Keratinocyte (primary cell): ENCODE results near the gene PRKCE. TPM values are rescaled to one million over a fixed set of nuclear protein-coding genes. Genes with fewer than 3 reads are reported as not detected.

Source experiments
- DNase-seq: peaks from one replicate; pipeline ENCODE4 v3.0.0-alpha.2; 2011; ENCODE audit warnings: low read depth, missing footprints, low spot score
- FAIRE-seq: peaks from 2 replicates; lab custom pipeline; 2011; peaks lifted over from hg19 to GRCh38; lab: Jason Lieb, UNC
- H2AFZ ChIP-seq: 2 replicates; pipeline ENCODE4 v1.6.0; 2012; ENCODE audit warnings: low read length, control low read depth, inconsistent platforms; ENCODE audit not compliant: control insufficient read depth
- H3K27ac ChIP-seq: 2 replicates; pipeline ENCODE4 v1.5.1; 2011; ENCODE audit warnings: low read length; ENCODE audit not compliant: control insufficient read depth, insufficient read depth
- H3K27me3 ChIP-seq: 3 replicates; pipeline ENCODE4 v1.6.0; 2011; ENCODE audit warnings: low read length; ENCODE audit not compliant: control insufficient read depth, insufficient read depth; ENCODE audit errors: extremely low read depth
- H3K36me3 ChIP-seq, 2 experiments: 2 replicates in 1 of 2; 3 replicates in 1 of 2; pipeline ENCODE4 v1.5.1; 2011; ENCODE audit warnings: low read length in 2 of 2, mild to moderate bottlenecking in 1 of 2; ENCODE audit not compliant: control insufficient read depth in 2 of 2, insufficient read depth in 2 of 2; ENCODE audit errors: extremely low read depth in 1 of 2
- H3K4me1 ChIP-seq: 3 replicates; pipeline ENCODE4 v1.5.1; 2011; ENCODE audit warnings: low read length; ENCODE audit not compliant: control insufficient read depth, insufficient read depth; ENCODE audit errors: extremely low read depth
- H3K4me2 ChIP-seq: 3 replicates; pipeline ENCODE4 v1.6.0; 2011; ENCODE audit warnings: low read depth, low read length; ENCODE audit not compliant: control insufficient read depth, insufficient read depth; ENCODE audit errors: extremely low read depth
- H3K4me3 ChIP-seq, 3 experiments: fragments of 200-600 bp in 1 of 3; sonication (generic) in 1 of 3; 2 replicates in 2 of 3; 3 replicates in 1 of 3; pipeline ENCODE4 v1.5.1; 2011 to 2016; ENCODE audit warnings: low read length in 3 of 3, mild to moderate bottlenecking in 3 of 3, control low read depth in 2 of 3, inconsistent platforms in 1 of 3, low read depth in 1 of 3, mixed read lengths in 1 of 3, mixed run types in 1 of 3, moderate library complexity in 1 of 3; ENCODE audit not compliant: control insufficient read depth in 2 of 3, insufficient read depth in 2 of 3; ENCODE audit errors: extremely low read depth in 1 of 3
- H3K79me2 ChIP-seq: 2 replicates; pipeline ENCODE4 v1.6.0; 2012; ENCODE audit warnings: low read length; ENCODE audit not compliant: control insufficient read depth, insufficient read depth
- H3K9ac ChIP-seq: 3 replicates; pipeline ENCODE4 v1.6.0; 2011; ENCODE audit warnings: low read length; ENCODE audit not compliant: control insufficient read depth, insufficient read depth; ENCODE audit errors: extremely low read depth
- H3K9me1 ChIP-seq: 3 replicates; pipeline ENCODE4 v1.6.0; 2011; ENCODE audit warnings: low read length; ENCODE audit not compliant: control insufficient read depth, insufficient read depth; ENCODE audit errors: extremely low read depth
- H3K9me3 ChIP-seq: 2 replicates; pipeline ENCODE4 v1.5.1; 2012; ENCODE audit warnings: low read depth, low read length; ENCODE audit not compliant: control insufficient read depth
- H4K20me1 ChIP-seq: 3 replicates; pipeline ENCODE4 v1.6.0; 2011; ENCODE audit warnings: low read length; ENCODE audit not compliant: control insufficient read depth, insufficient read depth; ENCODE audit errors: extremely low read depth
- CTCF ChIP-seq, 3 experiments: IDR thresholded peaks in 1 of 3; conservative IDR thresholded peaks in 1 of 3; optimal IDR thresholded peaks in 1 of 3; 2 replicates in 2 of 3; 3 replicates in 1 of 3; pipeline versions ENCODE3 to v1.5.1; 2011; ENCODE audit warnings: low read length in 3 of 3, mild to moderate bottlenecking in 3 of 3, moderate library complexity in 2 of 3, control low read depth in 1 of 3, inconsistent platforms in 1 of 3; ENCODE audit not compliant: insufficient read depth in 2 of 3; ENCODE audit errors: extremely low read depth in 1 of 3
- EZH2 ChIP-seq: IDR thresholded peaks from one replicate; pipeline ENCODE4 v1.6.1; 2012; ENCODE audit warnings: inconsistent platforms, mild to moderate bottlenecking, low read length, moderate library complexity
- dilution Hi-C: fragments of 300-500 bp; cut with MboI; formaldehyde crosslinking; loops from one replicate; pipeline ENCODE4 v1.7.0; 2020; ENCODE audit warnings: low sequenced_read_pairs; ENCODE audit not compliant: extremely low pct_ligation_motif_present
- polyA plus RNA-seq, 5 experiments: library from polyadenylated mRNA; depleted of rRNA in 3 of 5; stranded (reverse) in 3 of 5; stranded (forward) in 1 of 5; unstranded in 1 of 5; fragments of >200 nt; gene quantifications; 1 replicate in 1 of 5; 2 replicates in 3 of 5; 3 replicates in 1 of 5; pipeline versions ENCODE4 v1.2.1 to v1.2.3, GENCODE V29; 2011 to 2012; ENCODE audit warnings: missing spikeins in 2 of 5, low read depth in 1 of 5, low replicate concordance in 1 of 5

The PRKCE gene
- polyA plus RNA-seq, 1 donor (not counting 4 experiments of a cell fraction or from before 2014, with no cell fraction given): 2.0 TPM

- no peaks in the 10 kb centered on the region for H3K79me2 ChIP-seq
- no peaks in the 10 kb centered on the region for H3K4me1 ChIP-seq
- no peak overlapping the region for H3K9ac ChIP-seq
- no peak overlapping the region for H3K4me2 ChIP-seq
- DNase-seq: no peak
- H4K20me1 ChIP-seq: no peaks in the 10 kb centered on the region
- FAIRE-seq: no peak
- TF ChIP-seq CTCF (optimal IDR thresholded peaks at IDR 0.05 in 1 of 3, IDR thresholded peaks at IDR 0.05 in 1 of 3, conservative IDR thresholded peaks at IDR 0.05 in 1 of 3; ENCODE audit: extremely low read depth in 1 of 3, insufficient read depth in 2 of 3, low read length in 3 of 3) (peak in 1 of 3 experiments; percentile 27), EZH2 (no peak)
- H3K9me3 ChIP-seq: no peaks in the 10 kb centered on the region
- H3K27me3 ChIP-seq: no peaks in the 10 kb centered on the region
- no peaks in the 10 kb centered on the region for H3K9me1 ChIP-seq
- no peaks in the 10 kb centered on the region for H3K36me3 ChIP-seq
- no peak overlapping the region for H3K4me3 ChIP-seq
- no peak overlapping the region for H2AFZ ChIP-seq
- dilution Hi-C loops: no loop called here
- H3K27ac ChIP-seq: no peak overlapping the region
These were observed 439.5 kb downstream of the PRKCE start for GRCh38 chr2:46091004-46091403.

GRCh38 chr2:46091961-46092667, 440.6 kb downstream of the PRKCE start:
- TF ChIP-seq EZH2: no peak
- no peak for TF ChIP-seq CTCF (optimal IDR thresholded peaks at IDR 0.05 in 1 of 3, IDR thresholded peaks at IDR 0.05 in 1 of 3, conservative IDR thresholded peaks at IDR 0.05 in 1 of 3; ENCODE audit: extremely low read depth in 1 of 3, insufficient read depth in 2 of 3, low read length in 3 of 3)
- no peak overlapping the region for H3K9ac ChIP-seq
- no peak overlapping the region for H3K27ac ChIP-seq
- DNase-seq: no peak
- no peaks in the 10 kb centered on the region for H3K36me3 ChIP-seq
- H3K27me3 ChIP-seq: no peaks in the 10 kb centered on the region
- H3K9me1 ChIP-seq: no peaks in the 10 kb centered on the region
- H2AFZ ChIP-seq: no peak overlapping the region
- H3K9me3 ChIP-seq: no peaks in the 10 kb centered on the region
- H4K20me1 ChIP-seq: no peaks in the 10 kb centered on the region
- no peak for FAIRE-seq
- H3K79me2 ChIP-seq: no peaks in the 10 kb centered on the region
- H3K4me3 ChIP-seq: no peak overlapping the region
- H3K4me1 ChIP-seq: no peaks in the 10 kb centered on the region
- dilution Hi-C loops: no loop called here
- no peak overlapping the region for H3K4me2 ChIP-seq
